A549 treated with DMSO at 1 μM for 4 hours (cell line): ENCODE results near the gene BEND2. TPM values are rescaled to one million over a fixed set of nuclear protein-coding genes. Genes with fewer than 3 reads are reported as not detected.

Source experiments
- total RNA-seq: library from RNA; stranded (reverse); fragments of 200-300 nt; extraction: Qiagen RNA extraction; gene quantifications from 5 replicates; pipeline ENCODE4 v1.2.3, GENCODE V29; 2022; ENCODE audit warnings: low read depth

BEND2 gene
- 0.03 TPM in 1 of 5 replicates, not detected in the others for total RNA-seq

DNA sequence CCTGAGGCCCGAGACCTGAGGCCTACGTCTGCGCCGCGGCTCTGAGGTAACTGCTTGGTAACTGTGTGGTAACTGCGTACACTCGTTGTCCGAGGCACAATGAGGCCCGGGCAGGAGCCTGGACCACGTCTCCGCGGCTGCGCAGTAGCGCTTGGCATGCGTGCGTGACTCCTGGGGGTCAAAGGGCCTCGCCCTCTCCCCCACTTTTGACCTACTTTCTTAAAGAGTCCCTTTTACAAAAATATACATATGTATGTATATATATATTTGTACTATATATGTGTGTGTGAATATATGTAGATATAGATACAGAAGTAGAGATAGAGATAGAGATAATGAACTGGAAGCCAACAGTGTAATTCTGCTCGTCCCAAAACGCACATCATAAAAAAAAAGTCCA, at the start of gene BEND2:
Gene BEND2, minus strand, starts transcription at position 101 of the 400 bp plus-strand sequence. CDS start 136 bp downstream, outside the sequence.

Other genes with a start within 250 kb of the BEND2 start
- 7.3 to 9.4 TPM (median 8.4 TPM) in 5 replicates for gene SCML2, start 133.8 kb upstream of the BEND2 start, total RNA-seq
- 3.8 to 7.0 TPM (median 6.2 TPM) in 5 replicates for gene CDKL5, start 204.7 kb upstream of the BEND2 start, total RNA-seq